SU-DHL-6 (cell line): ENCODE results near the gene SUGP1.

Source experiments
- H2AFZ ChIP-seq: fragments of 200-600 bp; sonication (generic); 2 replicates; pipeline ENCODE4 v1.6.1; 2014; ENCODE audit warnings: low read depth, mild to moderate bottlenecking, moderate library complexity, mixed read lengths, antibody characterized with exemption, low read length; ENCODE audit not compliant: severe bottlenecking
- H3F3A ChIP-seq: fragments of 200-600 bp; shearing (Covaris generic); 2 replicates; pipeline ENCODE4 v1.6.0; 2016; ENCODE audit warnings: antibody characterized with exemption, mild to moderate bottlenecking; ENCODE audit not compliant: insufficient read depth
- H3K27ac ChIP-seq: fragments of 200-600 bp; sonication (generic); 2 replicates; pipeline ENCODE4 v1.5.1; 2016; ENCODE audit warnings: low read depth, mild to moderate bottlenecking, low read length, moderate library complexity, mixed read lengths
- H3K27me3 ChIP-seq: fragments of 200-600 bp; sonication (generic), shearing (Covaris generic); 2 replicates; pipeline ENCODE4 v1.6.0; 2014; ENCODE audit warnings: mild to moderate bottlenecking, low read length
- H3K36me3 ChIP-seq: fragments of 200-600 bp; sonication (generic); 2 replicates; pipeline ENCODE4 v1.6.1; 2014; ENCODE audit warnings: mild to moderate bottlenecking, low read length, mixed read lengths
- H3K4me2 ChIP-seq: fragments of 300-600, 200-600 bp; shearing (Covaris generic), sonication (generic); 2 replicates; pipeline ENCODE4 v1.6.0; 2014; ENCODE audit warnings: low read length, low read depth, mild to moderate bottlenecking; ENCODE audit not compliant: poor library complexity, severe bottlenecking
- H3K4me3 ChIP-seq: fragments of 200-600 bp; sonication (generic); 2 replicates; pipeline ENCODE4 v1.5.1; 2014; ENCODE audit warnings: antibody characterized with exemption, low read length, mild to moderate bottlenecking, mixed read lengths; ENCODE audit not compliant: insufficient read depth, poor library complexity, severe bottlenecking
- H3K79me2 ChIP-seq: fragments of 200-600 bp; sonication (generic); 2 replicates; pipeline ENCODE4 v1.6.1; 2014; ENCODE audit warnings: mild to moderate bottlenecking, low read length, moderate library complexity; ENCODE audit not compliant: insufficient read depth
- H3K9ac ChIP-seq: fragments of 200-600 bp; sonication (generic); 2 replicates; pipeline ENCODE4 v1.7.0; 2014; ENCODE audit warnings: mild to moderate bottlenecking, low read length
- H3K9me2 ChIP-seq: fragments of 200-600 bp; sonication (generic); replicated peaks from 2 replicates; pipeline ENCODE4 v1.6.1; 2014; ENCODE audit warnings: low read length; ENCODE audit not compliant: insufficient read depth
- H3K9me3 ChIP-seq: fragments of 200-600 bp; sonication (generic); 2 replicates; pipeline ENCODE4 v1.6.1; 2014; ENCODE audit warnings: low read length, mixed read lengths; ENCODE audit not compliant: insufficient read depth
- H4K20me1 ChIP-seq: fragments of 200-600 bp; sonication (generic); 2 replicates; pipeline ENCODE4 v1.6.1; 2014; ENCODE audit warnings: low read depth, mild to moderate bottlenecking, antibody characterized with exemption, low read length, moderate library complexity, mixed read lengths
- CTCF ChIP-seq: fragments of 200-600 bp; sonication (generic); IDR thresholded peaks from one replicate; pipeline ENCODE4 v1.5.1; 2017; ENCODE audit warnings: antibody characterized with exemption, mild to moderate bottlenecking, low read length, moderate library complexity; ENCODE audit not compliant: insufficient read depth, poor library complexity, severe bottlenecking
- EZH2phosphoT487 ChIP-seq: fragments of 200-600 bp; sonication (generic), shearing (Covaris generic); conservative IDR thresholded peaks from 2 replicates; pipeline ENCODE4 v1.6.1; 2018; ENCODE audit warnings: mild to moderate bottlenecking, antibody characterized with exemption, low read length, moderate library complexity, mixed read lengths

The SUGP1 gene

GRCh38 chr19:19303411-19303810 lies 16.9 kb downstream of the SUGP1 start:
- Histone ChIP-seq H3K27ac (no peak overlapping the region), H3K79me2 (no peaks in the 10 kb centered on the region), H3K36me3 (no peaks in the 10 kb centered on the region), H3K27me3 (no peaks in the 10 kb centered on the region), H3K9me2 (no peaks in the 10 kb centered on the region), H3F3A (no peaks in the 10 kb centered on the region), H3K4me3 (no peak overlapping the region), H3K9ac (no peak overlapping the region), H3K4me2 (no peak overlapping the region), H3K9me3 (no peaks in the 10 kb centered on the region), H2AFZ (no peak overlapping the region), H4K20me1 (no peaks in the 10 kb centered on the region)
- TF ChIP-seq CTCF (no peak), EZH2phosphoT487 (no peak)

GRCh38 chr19:19300613-19301012 lies 19.7 kb downstream of the SUGP1 start:
- Histone ChIP-seq H3K79me2 (no peaks in the 10 kb centered on the region), H3K4me2 (no peak overlapping the region), H4K20me1 (no peaks in the 10 kb centered on the region), H3K27me3 (no peaks in the 10 kb centered on the region), H3K36me3 (no peaks in the 10 kb centered on the region), H3K4me3 (no peak overlapping the region), H3K27ac (no peak overlapping the region), H3K9me2 (no peaks in the 10 kb centered on the region), H3F3A (no peaks in the 10 kb centered on the region), H3K9ac (no peak overlapping the region), H3K9me3 (no peaks in the 10 kb centered on the region), H2AFZ (no peak overlapping the region)
- TF ChIP-seq EZH2phosphoT487, result no peak
- no peak for TF ChIP-seq CTCF

- no peak overlapping the region for H2AFZ ChIP-seq
- no peak overlapping the region for H3K4me2 ChIP-seq
- H3F3A ChIP-seq, result no peaks in the 10 kb centered on the region
- H3K79me2 ChIP-seq, result no peaks in the 10 kb centered on the region
- no peak overlapping the region for H3K4me3 ChIP-seq
- no peaks in the 10 kb centered on the region for H3K9me3 ChIP-seq
- no peaks in the 10 kb centered on the region for H3K27me3 ChIP-seq
- H3K9me2 ChIP-seq, result no peaks in the 10 kb centered on the region
- peaks cover 3% of the 10 kb centered on the region; the same call in 1 of the 2 replicates for H3K36me3 ChIP-seq
- TF ChIP-seq EZH2phosphoT487 (no peak), CTCF (no peak)
- H3K27ac ChIP-seq, result no peak overlapping the region
- no peaks in the 10 kb centered on the region for H4K20me1 ChIP-seq
- H3K9ac ChIP-seq, result no peak overlapping the region
Measured at GRCh38 chr19:19297759-19298158, 22.6 kb downstream of the SUGP1 start.
